Activated T-cell treated with anti-CD3 and anti-CD28 coated beads for 48 hours (primary cell): Measurements from ENCODE around the gene PLCXD1.
"Not testable (repeated sequence)": the region's sequence is repeated elsewhere in the genome, so short reads cannot be mapped to it uniquely, and the experiment has no call there.

Source experiments
- DNase-seq: peaks from one replicate; pipeline ENCODE4 v3.0.0-alpha.2; 2020; ENCODE audit warnings: low read depth

The PLCXD1 gene

GRCh38 chrX:292900-293897 is 12.0 kb downstream of the PLCXD1 start:
- no peak for DNase-seq

GRCh38 chrX:295136-295535 is 14.0 kb downstream of the PLCXD1 start:
- DNase-seq = no peak

GRCh38 chrX:298993-299392 is 17.8 kb downstream of the PLCXD1 start:
- no peak for DNase-seq

GRCh38 chrX:300334-300733 is 19.2 kb downstream of the PLCXD1 start:
- DNase-seq = no peak

GRCh38 chrX:302975-303374 is 21.8 kb downstream of the PLCXD1 start:
- no peak for DNase-seq

- DNase-seq = not testable (repeated sequence)
Measured at GRCh38 chrX:305781-306613, 24.8 kb downstream of the PLCXD1 start.

- not testable (repeated sequence) for DNase-seq
Measured at GRCh38 chrX:306614-307251, 25.6 kb downstream of the PLCXD1 start.

- DNase-seq = no peak
Measured at GRCh38 chrX:307261-308111, 26.3 kb downstream of the PLCXD1 start.

GRCh38 chrX:308821-309520 is 27.8 kb downstream of the PLCXD1 start:
- DNase-seq = no peak

GRCh38 chrX:310621-311155 is 29.5 kb downstream of the PLCXD1 start:
- no peak for DNase-seq

- no peak for DNase-seq
Measured at GRCh38 chrX:311156-312129, 30.3 kb downstream of the PLCXD1 start.

- no peak for DNase-seq
Measured at GRCh38 chrX:312621-313331, 31.6 kb downstream of the PLCXD1 start.

- DNase-seq = no peak
Measured at GRCh38 chrX:313546-313945, 32.4 kb downstream of the PLCXD1 start.

GRCh38 chrX:314049-314448 is 32.9 kb downstream of the PLCXD1 start:
- DNase-seq = no peak

- no peak for DNase-seq
Measured at GRCh38 chrX:314781-315595, 33.8 kb downstream of the PLCXD1 start.

- DNase-seq = no peak
Measured at GRCh38 chrX:316351-317325, 35.5 kb downstream of the PLCXD1 start.
